HCT116 (cell line): ENCODE measurements around the gene FTO. TPM values are rescaled to one million over a fixed set of nuclear protein-coding genes. Genes with fewer than 3 reads are reported as not detected.

Experiments used
- ATAC-seq: fragments of 200-7000 bp; cut with Tn5 transposase; 2 replicates; pipeline ENCODE4 v1.9.1; 2020; ENCODE audit warnings: mild to moderate bottlenecking, moderate library complexity
- BruUV-seq: library from RNA; stranded (reverse); fragments of 400-500 nt; replicated peaks from 2 replicates; lab custom pipeline; 2021; lab: Mats Ljungman, UMichigan
- CTCF ChIA-PET: fragments of 300-600 bp; sonication (Branson Sonifier 250); formaldehyde crosslinking; loops from one replicate; lab custom pipeline; 2021; ENCODE audit warnings: antibody characterized with exemption; lab: Charles Lee
- POLR2A ChIA-PET: fragments of 300-600, 350-600 bp; sonication (Branson Sonifier 250); formaldehyde crosslinking; loops from one replicate; lab custom pipeline; 2021; ENCODE audit warnings: antibody characterized with exemption; lab: Charles Lee
- RAD21 ChIA-PET, 2 experiments: fragments of 300-600 bp; sonication (Branson Sonifier 250); formaldehyde crosslinking; loops; one replicate each; lab custom pipeline; 2023; ENCODE audit warnings: low total read pairs in 2 of 2; ENCODE audit not compliant: uncharacterized antibody in 2 of 2, unreplicated experiment in 2 of 2, low non-redundant PET in 1 of 2; lab: Charles Lee
- DNase-seq: peaks from one replicate; pipeline ENCODE4 v3.0.0-alpha.2; 2010; ENCODE audit warnings: low read depth, low spot score
- H2AFZ ChIP-seq: fragments of 200-600 bp; shearing (Covaris generic), sonication (generic); 2 replicates; pipeline ENCODE4 v1.6.1; 2017; ENCODE audit warnings: low read depth, mixed run types, mixed read lengths, antibody characterized with exemption, low read length; ENCODE audit not compliant: poor library complexity, severe bottlenecking
- H3K27ac ChIP-seq: 2 replicates; pipeline ENCODE4 v1.5.1; 2012; ENCODE audit warnings: low read depth, low read length
- H3K27me3 ChIP-seq: fragments of 200-600 bp; sonication (generic); 2 replicates; pipeline ENCODE4 v1.6.1; 2016; ENCODE audit warnings: mixed run types, low read length, mixed read lengths; ENCODE audit not compliant: insufficient read depth
- H3K36me3 ChIP-seq, 2 experiments: fragments of 200-500 bp in 1 of 2; fragments of 200-600 bp in 1 of 2; sonication (Bioruptor generic) in 1 of 2; sonication (generic) in 1 of 2; 2 replicates each; pipeline versions ENCODE4 v1.5.1 to v1.6.1; 2014 to 2016; ENCODE audit warnings: low read length in 2 of 2, inconsistent platforms in 1 of 2, mixed read lengths in 1 of 2, mixed run types in 1 of 2; ENCODE audit not compliant: insufficient read depth in 2 of 2, control insufficient read depth in 1 of 2
- H3K4me1 ChIP-seq, 2 experiments: fragments of 200-600 bp in 1 of 2; sonication (generic) in 1 of 2; 2 replicates each; pipeline versions ENCODE4 v1.5.1 to v1.6.1; 2012 to 2017; ENCODE audit warnings: low read length in 2 of 2, inconsistent platforms in 1 of 2, mild to moderate bottlenecking in 1 of 2, mixed read lengths in 1 of 2, mixed run types in 1 of 2, moderate library complexity in 1 of 2; ENCODE audit not compliant: insufficient read depth in 2 of 2, control insufficient read depth in 1 of 2
- H3K4me2 ChIP-seq: fragments of 200-600 bp; sonication (generic); 2 replicates; pipeline ENCODE4 v1.6.1; 2017; ENCODE audit warnings: mixed run types, low read length, mixed read lengths
- H3K4me3 ChIP-seq, 2 experiments: fragments of 200-600 bp in 1 of 2; sonication (generic) in 1 of 2; replicated peaks in 1 of 2; 2 replicates each; pipeline ENCODE4 v1.5.1; 2011 to 2016; ENCODE audit warnings: low read length in 2 of 2, control low read depth in 1 of 2, low read depth in 1 of 2, mild to moderate bottlenecking in 1 of 2, mixed read lengths in 1 of 2, mixed run types in 1 of 2
- H3K79me2 ChIP-seq: fragments of 200-600 bp; sonication (generic); 2 replicates; pipeline ENCODE4 v1.6.1; 2017; ENCODE audit warnings: mild to moderate bottlenecking, mixed run types, low read length, moderate library complexity, mixed read lengths; ENCODE audit not compliant: insufficient read depth
- H3K9ac ChIP-seq: fragments of 200-600 bp; sonication (generic); 2 replicates; pipeline ENCODE4 v1.6.1; 2016; ENCODE audit warnings: low read length, mixed read lengths
- H3K9me2 ChIP-seq: fragments of 200-600 bp; sonication (generic), shearing (Covaris generic); 2 replicates; pipeline ENCODE4 v1.6.1; 2017; ENCODE audit warnings: mixed run types, mild to moderate bottlenecking, moderate library complexity; ENCODE audit not compliant: insufficient read depth
- H3K9me3 ChIP-seq, 2 experiments: fragments of 200-500 bp in 1 of 2; fragments of 200-600 bp in 1 of 2; sonication (Bioruptor generic) in 1 of 2; sonication (generic) in 1 of 2; 2 replicates each; pipeline ENCODE4 v1.6.1; 2014 to 2017; ENCODE audit warnings: low read length in 2 of 2, mixed read lengths in 2 of 2, inconsistent platforms in 1 of 2, low read depth in 1 of 2, mild to moderate bottlenecking in 1 of 2, mixed run types in 1 of 2, moderate library complexity in 1 of 2; ENCODE audit not compliant: control insufficient read depth in 1 of 2, insufficient read depth in 1 of 2
- H4K20me1 ChIP-seq: fragments of 200-600 bp; sonication (generic), shearing (Covaris generic); 2 replicates; pipeline ENCODE4 v1.6.1; 2017; ENCODE audit warnings: mixed run types, mild to moderate bottlenecking, moderate library complexity; ENCODE audit not compliant: insufficient read depth
- CBX3 ChIP-seq: IDR thresholded peaks from 2 replicates; pipeline ENCODE4 v1.6.1; 2012; ENCODE audit warnings: low read depth
- CEBPB ChIP-seq: IDR thresholded peaks from 2 replicates; pipeline ENCODE4 v1.6.1; 2012; ENCODE audit warnings: low read depth
- FOSL1 ChIP-seq: IDR thresholded peaks from 2 replicates; pipeline ENCODE4 v1.6.1; 2012; ENCODE audit warnings: low read depth
- MAX ChIP-seq: IDR thresholded peaks from 2 replicates; pipeline ENCODE4 v1.6.1; 2012
- RAD21 ChIP-seq: IDR thresholded peaks from 2 replicates; pipeline ENCODE4 v1.6.1; 2012; ENCODE audit warnings: low read depth, mild to moderate bottlenecking
- SIN3A ChIP-seq: IDR thresholded peaks from 2 replicates; pipeline ENCODE4 v1.6.1; 2012; ENCODE audit warnings: low read depth
- TCF7L2 ChIP-seq: IDR thresholded peaks from 2 replicates; pipeline ENCODE4 v1.7.0; 2011; ENCODE audit warnings: borderline replicate concordance, inconsistent platforms; ENCODE audit not compliant: insufficient read depth, insufficient read length; ENCODE audit errors: extremely low read depth
- ZNF274 ChIP-seq: fragments of 200-500 bp; sonication (Bioruptor generic); IDR thresholded peaks from 2 replicates; pipeline ENCODE4 v1.6.1; 2014; ENCODE audit warnings: mild to moderate bottlenecking, low read depth, low read length, inconsistent platforms
- intact Hi-C: fragments of 100-400 bp; cut with micrococcal nuclease; formaldehyde crosslinking; loops from 2 replicates; pipeline ENCODE4 v1.10.0; 2022
- total RNA-seq: library from RNA; stranded (reverse); gene quantifications from one replicate; pipeline ENCODE4 v1.2.1, GENCODE V29; 2021; ENCODE audit not compliant: unreplicated experiment
- TF ChIP-seq, protein P1 (sequence below): IDR thresholded peaks from 2 replicates; pipeline ENCODE4 v1.6.1; 2012; ENCODE audit warnings: low read depth
- TF ChIP-seq, protein P2 (sequence below), 3 experiments: fragments of 200-600 bp in 1 of 3; sonication (generic) in 1 of 3; IDR thresholded peaks in 2 of 3; conservative IDR thresholded peaks in 1 of 3; 2 replicates each; pipeline ENCODE4 v1.5.1; 2012 to 2017; ENCODE audit warnings: low read depth in 2 of 3, low read length in 2 of 3, antibody characterized with exemption in 1 of 3, borderline replicate concordance in 1 of 3, control low read depth in 1 of 3, mild to moderate bottlenecking in 1 of 3, mixed read lengths in 1 of 3, mixed run types in 1 of 3, moderate library complexity in 1 of 3; ENCODE audit not compliant: insufficient read depth in 1 of 3

Gene FTO
- total RNA-seq, 1 experiment from 2014 or later: 55.2 TPM

GRCh38 chr16:54073356-54073755 is 369.4 kb downstream of the FTO start:
- H3K4me3 ChIP-seq: no peak overlapping the region
- intact Hi-C loops: no loop called here
- H3K9ac ChIP-seq: no peak overlapping the region
- H3K79me2 ChIP-seq: no peaks in the 10 kb centered on the region
- ATAC-seq (no peak), DNase-seq (no peak)
- H3K9me3 ChIP-seq: no peaks in the 10 kb centered on the region
- H3K9me2 ChIP-seq: no peaks in the 10 kb centered on the region
- TF ChIP-seq TCF7L2 (no peak), CBX3 (no peak), CEBPB (no peak), FOSL1 (no peak), SIN3A (no peak), MAX (no peak), RAD21 (no peak), ZNF274 (no peak)
- TF ChIP-seq, protein P1, sequence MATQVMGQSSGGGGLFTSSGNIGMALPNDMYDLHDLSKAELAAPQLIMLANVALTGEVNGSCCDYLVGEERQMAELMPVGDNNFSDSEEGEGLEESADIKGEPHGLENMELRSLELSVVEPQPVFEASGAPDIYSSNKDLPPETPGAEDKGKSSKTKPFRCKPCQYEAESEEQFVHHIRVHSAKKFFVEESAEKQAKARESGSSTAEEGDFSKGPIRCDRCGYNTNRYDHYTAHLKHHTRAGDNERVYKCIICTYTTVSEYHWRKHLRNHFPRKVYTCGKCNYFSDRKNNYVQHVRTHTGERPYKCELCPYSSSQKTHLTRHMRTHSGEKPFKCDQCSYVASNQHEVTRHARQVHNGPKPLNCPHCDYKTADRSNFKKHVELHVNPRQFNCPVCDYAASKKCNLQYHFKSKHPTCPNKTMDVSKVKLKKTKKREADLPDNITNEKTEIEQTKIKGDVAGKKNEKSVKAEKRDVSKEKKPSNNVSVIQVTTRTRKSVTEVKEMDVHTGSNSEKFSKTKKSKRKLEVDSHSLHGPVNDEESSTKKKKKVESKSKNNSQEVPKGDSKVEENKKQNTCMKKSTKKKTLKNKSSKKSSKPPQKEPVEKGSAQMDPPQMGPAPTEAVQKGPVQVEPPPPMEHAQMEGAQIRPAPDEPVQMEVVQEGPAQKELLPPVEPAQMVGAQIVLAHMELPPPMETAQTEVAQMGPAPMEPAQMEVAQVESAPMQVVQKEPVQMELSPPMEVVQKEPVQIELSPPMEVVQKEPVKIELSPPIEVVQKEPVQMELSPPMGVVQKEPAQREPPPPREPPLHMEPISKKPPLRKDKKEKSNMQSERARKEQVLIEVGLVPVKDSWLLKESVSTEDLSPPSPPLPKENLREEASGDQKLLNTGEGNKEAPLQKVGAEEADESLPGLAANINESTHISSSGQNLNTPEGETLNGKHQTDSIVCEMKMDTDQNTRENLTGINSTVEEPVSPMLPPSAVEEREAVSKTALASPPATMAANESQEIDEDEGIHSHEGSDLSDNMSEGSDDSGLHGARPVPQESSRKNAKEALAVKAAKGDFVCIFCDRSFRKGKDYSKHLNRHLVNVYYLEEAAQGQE: no peak
- TF ChIP-seq, protein P2, sequence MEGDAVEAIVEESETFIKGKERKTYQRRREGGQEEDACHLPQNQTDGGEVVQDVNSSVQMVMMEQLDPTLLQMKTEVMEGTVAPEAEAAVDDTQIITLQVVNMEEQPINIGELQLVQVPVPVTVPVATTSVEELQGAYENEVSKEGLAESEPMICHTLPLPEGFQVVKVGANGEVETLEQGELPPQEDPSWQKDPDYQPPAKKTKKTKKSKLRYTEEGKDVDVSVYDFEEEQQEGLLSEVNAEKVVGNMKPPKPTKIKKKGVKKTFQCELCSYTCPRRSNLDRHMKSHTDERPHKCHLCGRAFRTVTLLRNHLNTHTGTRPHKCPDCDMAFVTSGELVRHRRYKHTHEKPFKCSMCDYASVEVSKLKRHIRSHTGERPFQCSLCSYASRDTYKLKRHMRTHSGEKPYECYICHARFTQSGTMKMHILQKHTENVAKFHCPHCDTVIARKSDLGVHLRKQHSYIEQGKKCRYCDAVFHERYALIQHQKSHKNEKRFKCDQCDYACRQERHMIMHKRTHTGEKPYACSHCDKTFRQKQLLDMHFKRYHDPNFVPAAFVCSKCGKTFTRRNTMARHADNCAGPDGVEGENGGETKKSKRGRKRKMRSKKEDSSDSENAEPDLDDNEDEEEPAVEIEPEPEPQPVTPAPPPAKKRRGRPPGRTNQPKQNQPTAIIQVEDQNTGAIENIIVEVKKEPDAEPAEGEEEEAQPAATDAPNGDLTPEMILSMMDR (IDR thresholded peaks at IDR 0.05 in 2 of 3, conservative IDR thresholded peaks at IDR 0.05 in 1 of 3; ENCODE audit: borderline replicate concordance in 1 of 3, insufficient read depth in 1 of 3, low read depth in 2 of 3, low read length in 2 of 3): no peak
- no TSS peak for BruUV-seq
- no peak overlapping the region for H3K27ac ChIP-seq
- H4K20me1 ChIP-seq: no peaks in the 10 kb centered on the region
- POLR2A ChIA-PET: no interaction called here
- H3K4me1 ChIP-seq: peaks cover 3 to 9% of the 10 kb centered on the region in 2 experiments; a peak in 3 of 4 replicates
- RAD21 ChIA-PET: no interaction called here
- H3K36me3 ChIP-seq: no peaks in the 10 kb centered on the region
- no peaks in the 10 kb centered on the region for H3K27me3 ChIP-seq
- CTCF ChIA-PET: no interaction called here
- no peak overlapping the region for H3K4me2 ChIP-seq
- H2AFZ ChIP-seq: no peak overlapping the region
